Tibial nerve (tissue), 4 donors: Measurements from ENCODE around the gene PCBD1.

ENCODE experiments used
- CTCF ChIP-seq, 5 experiments: fragments of 200-600 bp in 3 of 5; fragments of 450-650 bp in 2 of 5; sonication (generic) in 3 of 5; IDR thresholded peaks; one replicate each; pipeline ENCODE4 v1.5.1; 2016 to 2019; ENCODE audit warnings: antibody characterized with exemption in 5 of 5, mild to moderate bottlenecking in 3 of 5, moderate library complexity in 2 of 5
- EP300 ChIP-seq, 2 donors: sonication (generic); formaldehyde crosslinking; IDR thresholded peaks; one replicate each; pipeline ENCODE4 v1.6.1; 2017; ENCODE audit warnings: antibody characterized with exemption in 2 of 2, mild to moderate bottlenecking in 1 of 2
- POLR2A ChIP-seq, 2 donors: fragments of 450-650 bp; IDR thresholded peaks; one replicate each; pipeline ENCODE4 v1.6.1; 2017; ENCODE audit warnings: antibody characterized with exemption in 2 of 2, mild to moderate bottlenecking in 2 of 2, moderate library complexity in 2 of 2

GRCh38 chr10:70858759-70859158 lies 29.6 kb downstream of the PCBD1 start:
- no peak for TF ChIP-seq POLR2A (IDR thresholded peaks at IDR 0.05)
- no peak for TF ChIP-seq CTCF (IDR thresholded peaks at IDR 0.05)
- TF ChIP-seq EP300 (IDR thresholded peaks at IDR 0.05), result no peak
